HG02973 (cell line): ENCODE results near the gene KSR1.
"Not testable (repeated sequence)": the region's sequence is repeated elsewhere in the genome, so short reads cannot be mapped to it uniquely, and the experiment has no call there.

Experiments
- ATAC-seq: cut with Tn5 transposase; IDR thresholded peaks from one replicate; pipeline ENCODE4 v1.9.1; 2021; ENCODE audit warnings: moderate library complexity; ENCODE audit not compliant: unreplicated experiment

KSR1 gene

GRCh38 chr17:27491713-27492190, 35.5 kb downstream of the KSR1 start:
- ATAC-seq, result no peak

GRCh38 chr17:27492470-27492869, 36.2 kb downstream of the KSR1 start:
- no peak for ATAC-seq

- ATAC-seq, result no peak
These were observed 36.8 kb downstream of the KSR1 start for GRCh38 chr17:27493088-27493487.

GRCh38 chr17:27494192-27495091, 38.2 kb downstream of the KSR1 start:
- no peak for ATAC-seq

GRCh38 chr17:27495460-27495859, 39.2 kb downstream of the KSR1 start:
- ATAC-seq, result no peak

DNA sequence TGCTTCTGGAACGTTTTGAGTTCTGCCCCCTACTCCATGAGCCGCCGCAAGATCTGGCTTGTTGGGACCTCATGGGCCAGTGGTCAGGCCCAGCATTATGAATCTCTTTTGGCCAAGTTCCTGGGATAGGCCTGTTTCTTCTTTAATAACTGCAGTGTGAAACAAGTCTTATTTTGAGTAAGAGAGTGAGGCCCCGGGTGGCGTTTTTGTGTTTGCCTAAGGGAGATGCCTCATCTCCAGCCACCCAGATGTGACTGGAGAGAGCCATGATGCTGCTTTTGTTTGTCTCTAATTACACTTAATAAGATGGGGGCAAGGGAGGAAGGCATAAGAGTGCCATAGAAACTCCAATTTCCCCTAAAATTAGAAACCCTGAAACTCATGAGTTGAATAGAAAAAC, 39.8 kb downstream of the KSR1 start:
- no peak for ATAC-seq

- no peak for ATAC-seq
These were observed 40.2 kb downstream of the KSR1 start for GRCh38 chr17:27496437-27496943.

- no peak for ATAC-seq
These were observed 40.7 kb downstream of the KSR1 start for GRCh38 chr17:27496971-27497370.

DNA sequence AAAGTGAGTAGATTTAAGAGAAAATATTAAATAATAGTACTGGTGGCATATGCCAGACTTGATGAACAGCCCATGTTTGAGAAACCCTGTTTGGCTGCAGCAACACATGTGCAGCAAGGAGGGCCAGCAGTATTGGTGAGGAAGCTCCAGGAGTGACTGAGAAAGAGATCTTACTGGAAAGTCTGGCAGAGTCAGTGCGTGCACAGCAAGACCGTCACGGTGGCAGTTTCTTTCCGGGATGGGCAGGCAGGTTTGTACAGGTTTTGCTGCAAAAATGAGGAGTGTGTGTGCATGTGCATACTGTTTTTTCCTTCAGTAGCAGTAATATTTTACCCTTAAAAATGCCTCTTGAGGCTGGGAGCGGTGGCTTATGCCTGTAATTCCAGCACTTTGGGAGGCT, 41.4 kb downstream of the KSR1 start:
- no peak for ATAC-seq

DNA sequence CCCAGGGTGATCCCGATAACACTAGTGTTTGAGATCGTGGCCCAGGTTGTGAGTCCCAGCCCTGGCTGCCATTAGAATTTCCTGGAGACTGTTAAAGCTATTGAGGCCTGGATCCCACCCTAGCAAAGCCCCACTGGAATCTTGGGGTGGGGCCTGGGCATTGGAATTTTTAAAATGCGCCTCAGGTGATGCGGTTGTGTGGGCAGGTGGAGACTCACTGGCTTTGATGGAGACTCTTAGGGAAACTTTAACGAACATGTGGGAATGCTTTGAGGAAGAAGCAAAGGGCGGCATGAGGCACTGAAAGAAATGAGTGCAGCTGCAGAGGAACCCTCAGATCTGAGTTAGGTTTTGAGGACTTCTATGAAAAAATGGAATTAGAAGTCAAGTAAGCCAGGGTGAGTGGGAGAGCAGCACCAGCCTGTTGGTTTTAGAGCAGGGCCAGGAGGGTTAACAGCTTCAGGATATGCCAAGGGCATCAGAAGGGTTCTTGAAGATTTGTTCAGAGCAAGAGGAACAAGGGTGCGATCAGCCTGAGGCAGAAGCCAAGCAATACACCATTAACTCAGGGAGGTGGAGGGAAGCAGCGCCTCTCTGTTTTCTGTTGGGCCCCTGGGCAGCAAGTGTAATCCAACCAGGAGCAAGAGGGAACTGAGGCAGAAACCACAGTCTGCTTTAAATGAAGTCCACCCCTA, 42.5 kb downstream of the KSR1 start:
- no peak for ATAC-seq

DNA sequence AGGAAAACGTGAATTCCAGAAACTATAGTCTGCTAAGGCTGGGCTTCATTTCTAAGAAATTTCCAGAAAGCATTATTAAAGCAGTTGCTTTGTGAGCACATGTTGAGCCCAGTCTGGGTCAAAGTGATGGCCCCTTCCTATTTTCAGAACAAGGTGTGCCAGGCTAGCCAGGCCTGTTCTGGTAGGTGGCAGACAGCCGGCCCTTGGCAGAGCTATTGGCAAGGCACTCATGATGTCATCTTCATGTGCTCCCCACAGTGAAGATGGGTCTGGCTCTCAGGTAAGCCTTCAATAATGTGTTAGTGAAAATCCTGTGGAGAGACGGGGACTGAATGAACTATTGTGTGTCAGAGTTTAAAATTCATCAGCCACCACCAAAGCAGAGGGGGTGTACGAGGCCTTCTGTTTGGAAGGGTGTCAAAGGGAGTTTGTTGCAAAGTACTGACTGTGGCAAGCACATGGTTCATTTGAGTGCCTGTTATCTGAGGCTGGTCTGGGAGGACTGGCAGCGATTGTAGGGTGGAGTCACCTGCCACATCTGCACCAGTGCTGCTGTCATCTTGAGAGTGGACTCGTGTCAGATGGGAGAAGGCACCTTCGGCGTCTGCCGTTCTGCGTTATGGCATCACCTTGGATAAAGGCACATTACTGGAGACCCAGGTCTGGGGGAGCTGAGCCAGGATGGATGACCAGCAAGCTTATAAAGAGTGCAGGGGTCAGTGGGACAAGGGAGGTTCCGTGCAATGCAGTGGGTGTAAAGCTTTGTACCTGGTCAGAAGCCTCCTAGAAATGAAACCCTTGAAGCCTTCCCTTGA, 43.4 kb downstream of the KSR1 start:
- ATAC-seq, result no peak

DNA sequence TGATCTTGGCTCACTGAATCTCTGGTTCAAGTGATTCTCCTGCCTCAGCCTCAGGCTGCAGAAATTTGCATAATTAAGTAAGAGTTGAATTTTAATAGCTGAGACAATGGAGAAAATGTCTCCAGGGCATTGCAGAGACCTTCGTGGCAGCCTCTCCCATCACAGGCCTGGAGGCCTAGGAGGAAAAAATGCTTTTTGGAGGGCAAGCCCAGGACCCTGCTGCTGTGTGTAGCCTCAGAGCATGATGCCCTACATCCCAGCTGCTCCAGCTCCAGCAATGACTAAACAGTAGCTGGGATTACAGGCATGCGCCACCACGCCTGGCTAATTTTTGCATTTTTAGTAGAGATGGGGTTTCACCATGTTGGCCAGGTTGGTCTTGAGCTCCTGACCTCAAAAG, 45.1 kb downstream of the KSR1 start:
- ATAC-seq, result not testable (repeated sequence)

GRCh38 chr17:27502526-27503324, 46.5 kb downstream of the KSR1 start:
- ATAC-seq, result no peak

GRCh38 chr17:27503611-27504010, 47.4 kb downstream of the KSR1 start:
- no peak for ATAC-seq

DNA sequence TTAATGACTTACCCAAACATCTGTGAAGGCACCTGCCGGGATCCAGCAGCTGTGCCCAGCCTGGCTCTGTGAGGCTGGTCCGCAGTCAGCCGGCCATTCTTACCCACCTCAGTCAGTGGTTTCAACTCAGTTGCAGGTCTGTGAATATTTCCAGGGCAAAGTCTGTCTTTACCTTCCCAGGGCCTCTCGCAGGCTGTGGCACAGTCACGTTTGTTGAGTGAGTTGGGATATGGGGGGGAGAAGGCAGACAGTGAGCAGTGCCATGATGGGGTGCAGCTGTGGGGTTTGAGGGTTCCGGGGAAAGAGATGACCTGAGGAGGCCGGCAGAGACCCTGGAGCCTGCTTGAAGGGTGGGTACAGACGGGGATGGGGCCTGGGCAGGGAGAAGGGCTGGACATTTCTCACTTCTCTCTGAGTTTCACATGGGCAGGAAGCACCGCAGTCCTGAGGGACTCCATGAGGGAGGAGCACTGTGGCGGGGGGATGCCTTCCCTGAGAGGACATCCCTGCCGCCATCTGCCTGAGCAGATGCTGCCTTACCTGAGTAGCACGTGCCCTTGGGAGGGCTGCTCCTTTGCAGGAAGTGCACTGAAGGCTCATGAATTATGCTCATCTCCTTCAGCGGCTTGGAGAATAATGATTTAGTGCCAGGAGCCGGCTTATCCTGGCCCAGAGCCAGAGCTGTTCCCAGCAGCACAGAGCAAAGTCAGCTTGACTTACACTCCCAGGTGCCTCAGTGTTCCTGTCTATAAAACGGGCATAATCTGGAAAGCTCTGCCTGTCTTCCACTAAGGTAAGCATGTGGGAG, 48.1 kb downstream of the KSR1 start:
- no peak for ATAC-seq

DNA sequence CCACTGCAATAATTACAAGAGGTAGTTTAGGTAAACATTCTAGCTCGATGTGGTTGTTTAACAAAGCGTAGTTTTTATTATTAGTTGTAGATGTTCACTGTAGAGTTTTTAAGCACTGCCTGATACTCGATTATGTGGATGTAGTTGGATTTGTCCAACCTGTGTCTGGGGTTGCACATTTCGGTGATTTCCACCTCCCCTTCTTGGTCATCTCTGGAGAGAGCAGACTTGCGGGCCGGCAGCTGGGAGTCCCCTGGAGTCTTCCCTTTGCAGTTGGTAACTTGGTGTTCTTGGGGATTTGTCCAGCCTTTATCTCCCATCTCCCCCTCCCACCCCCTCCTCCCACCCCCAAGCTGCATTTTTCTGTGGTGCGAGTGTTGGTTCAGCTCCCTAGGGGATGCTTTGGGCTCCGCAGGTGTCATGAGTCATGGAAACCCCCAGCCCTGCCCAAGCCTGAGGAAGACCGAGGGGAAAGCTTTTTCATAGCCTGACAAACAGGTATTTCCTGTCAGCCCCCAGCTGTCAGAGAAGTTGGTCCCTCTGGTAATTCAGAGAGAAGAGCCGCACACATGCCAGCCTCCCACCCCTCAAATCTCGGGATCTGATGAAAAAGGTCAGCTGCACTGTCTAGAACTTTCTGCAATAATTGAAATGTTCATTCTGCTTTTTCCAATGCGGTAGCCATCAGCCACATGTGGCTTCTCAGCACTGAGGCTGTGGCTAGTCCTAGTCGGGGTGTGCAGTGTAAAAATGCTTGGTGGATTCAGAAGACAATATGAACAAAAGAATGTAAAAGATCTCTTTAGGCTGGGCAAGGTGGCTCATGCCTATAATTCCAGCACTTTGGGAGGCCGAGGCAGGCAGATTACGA, 50.3 kb downstream of the KSR1 start:
- peak; percentile 51 for ATAC-seq

DNA sequence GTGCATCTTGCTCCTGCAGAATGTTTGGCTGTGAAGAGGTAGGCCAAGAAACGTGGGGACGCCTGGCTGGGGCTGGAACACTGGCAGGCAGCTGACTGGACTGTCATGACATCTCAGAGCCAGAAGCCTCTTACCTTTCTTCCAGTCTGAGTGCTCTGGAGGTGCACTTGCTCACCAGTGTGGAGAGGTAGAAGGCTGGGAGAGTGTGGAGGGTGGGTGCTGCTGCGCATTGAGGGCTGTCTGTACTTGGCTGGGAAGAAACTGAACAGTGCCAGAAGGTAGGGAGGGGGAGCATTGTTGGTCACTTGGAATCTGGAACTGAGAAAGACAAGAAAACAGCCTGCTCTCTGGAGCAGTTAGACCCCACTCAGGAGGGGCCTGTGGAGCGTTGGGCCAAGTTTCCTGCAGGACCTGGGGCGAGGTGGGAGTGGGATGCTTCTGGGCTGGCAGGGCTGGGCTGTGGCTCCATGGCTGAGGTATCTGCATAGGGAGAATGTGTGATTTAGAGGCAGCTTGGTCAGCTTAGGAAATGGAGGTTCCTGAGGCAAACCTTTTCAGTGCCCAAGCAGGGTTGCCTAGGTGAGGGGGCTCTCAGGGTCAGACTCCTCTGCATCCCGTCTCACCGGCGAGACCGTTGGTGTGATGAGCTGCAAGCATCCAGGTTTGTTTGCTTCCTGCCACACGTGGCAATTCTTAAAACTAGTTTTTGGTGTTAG, 55.1 kb downstream of the KSR1 start:
- ATAC-seq, result no peak

DNA sequence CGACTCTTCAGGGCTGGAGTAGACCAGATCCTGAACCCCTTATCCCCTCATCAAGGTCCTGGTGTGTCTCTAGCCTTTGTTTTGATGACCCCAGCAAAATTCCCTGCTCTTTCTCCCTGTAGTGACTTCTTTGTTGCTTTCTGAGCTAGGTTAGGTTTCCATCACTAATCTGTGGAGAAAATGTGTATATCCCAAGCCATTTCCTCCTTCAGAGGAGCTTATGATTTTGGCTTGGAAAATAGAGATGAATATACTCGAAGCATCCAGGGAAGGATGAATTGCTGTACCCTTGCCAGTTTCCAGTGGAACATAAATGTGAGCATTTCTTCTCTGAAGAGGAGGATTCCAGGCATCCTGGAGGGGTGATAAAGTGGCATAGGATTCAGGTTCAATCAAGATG, 55.8 kb downstream of the KSR1 start:
- ATAC-seq, result no peak
